Measurements from ENCODE around the gene CREG1.

CREG1 gene

DNA sequence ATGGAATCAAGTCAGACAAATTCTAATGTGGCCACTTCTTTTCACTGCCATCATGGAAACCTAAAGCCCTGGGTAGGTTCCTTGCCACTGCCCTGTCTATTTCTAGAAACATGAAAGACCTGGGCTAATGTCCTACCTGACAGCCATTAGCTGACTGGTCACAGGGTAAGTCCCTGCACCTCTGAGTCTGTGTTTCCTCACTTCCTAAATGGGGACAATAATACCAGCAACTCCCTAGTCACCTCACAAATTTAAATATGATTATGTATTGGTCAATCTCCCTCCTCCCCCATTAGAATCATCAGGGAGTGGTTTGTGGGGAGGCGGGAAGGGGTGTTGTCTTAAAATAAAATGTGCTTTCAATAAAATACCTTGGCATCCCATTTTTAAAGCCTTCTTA, 2.2 kb downstream of the CREG1 start:
- no peak for DNase-seq
- Histone ChIP-seq H3K4ac (ENCODE audit: low read depth, low read length) (no peak overlapping the region), H3K4me3 (ENCODE audit: low read depth, low read length) (no peak overlapping the region), H2BK5ac (ENCODE audit: low read depth, low read length, poor library complexity) (no peak overlapping the region), H4K12ac (ENCODE audit: low read depth, low read length) (no peak overlapping the region), H3K4me1 (ENCODE audit: control insufficient read depth in 1 of 2, insufficient read depth in 2 of 2, low read length in 2 of 2) (peaks cover 7 to 29% of the 10 kb centered on the region in 2 experiments), H2BK120ac (ENCODE audit: insufficient read depth, low read length, poor library complexity) (no peak overlapping the region), H3K9me3 (ENCODE audit: insufficient read depth, low read depth, low read length) (no peaks in the 10 kb centered on the region), H2AK5ac (ENCODE audit: low read length) (no peak overlapping the region), H2BK12ac (ENCODE audit: low read length) (no peak overlapping the region), H4K8ac (ENCODE audit: low read depth, low read length) (no peak overlapping the region), H3K27ac (ENCODE audit: low read depth, low read length) (no peak overlapping the region), H3K27me3 (ENCODE audit: insufficient read depth, low read length) (no peaks in the 10 kb centered on the region), H3K79me2 (ENCODE audit: control insufficient read depth, insufficient read depth, low read length, poor library complexity) (peaks cover 3% of the 10 kb centered on the region), H3K14ac (ENCODE audit: low read length) (no peak overlapping the region), H3K79me1 (ENCODE audit: low read length) (peaks cover 6% of the 10 kb centered on the region), H3K36me3 (ENCODE audit: control insufficient read depth in 1 of 2, insufficient read depth in 2 of 2, low read length in 2 of 2) (peaks cover 0 to 2% of the 10 kb centered on the region in 2 experiments), H2AFZ (ENCODE audit: insufficient read depth, low read length, poor library complexity) (no peak overlapping the region), H3K23ac (ENCODE audit: low read length) (no peak overlapping the region), H3K4me2 (ENCODE audit: low read length) (no peak overlapping the region), H4K91ac (ENCODE audit: low read depth, low read length) (no peak overlapping the region), H3K9ac (ENCODE audit: low read length) (no peak overlapping the region), H3K18ac (ENCODE audit: low read length) (no peak overlapping the region)
- no CpG with 5 or more reads among the region's 1 CpG for WGBS (ENCODE audit: extremely low coverage, insufficient coverage, insufficient read length)

DNA sequence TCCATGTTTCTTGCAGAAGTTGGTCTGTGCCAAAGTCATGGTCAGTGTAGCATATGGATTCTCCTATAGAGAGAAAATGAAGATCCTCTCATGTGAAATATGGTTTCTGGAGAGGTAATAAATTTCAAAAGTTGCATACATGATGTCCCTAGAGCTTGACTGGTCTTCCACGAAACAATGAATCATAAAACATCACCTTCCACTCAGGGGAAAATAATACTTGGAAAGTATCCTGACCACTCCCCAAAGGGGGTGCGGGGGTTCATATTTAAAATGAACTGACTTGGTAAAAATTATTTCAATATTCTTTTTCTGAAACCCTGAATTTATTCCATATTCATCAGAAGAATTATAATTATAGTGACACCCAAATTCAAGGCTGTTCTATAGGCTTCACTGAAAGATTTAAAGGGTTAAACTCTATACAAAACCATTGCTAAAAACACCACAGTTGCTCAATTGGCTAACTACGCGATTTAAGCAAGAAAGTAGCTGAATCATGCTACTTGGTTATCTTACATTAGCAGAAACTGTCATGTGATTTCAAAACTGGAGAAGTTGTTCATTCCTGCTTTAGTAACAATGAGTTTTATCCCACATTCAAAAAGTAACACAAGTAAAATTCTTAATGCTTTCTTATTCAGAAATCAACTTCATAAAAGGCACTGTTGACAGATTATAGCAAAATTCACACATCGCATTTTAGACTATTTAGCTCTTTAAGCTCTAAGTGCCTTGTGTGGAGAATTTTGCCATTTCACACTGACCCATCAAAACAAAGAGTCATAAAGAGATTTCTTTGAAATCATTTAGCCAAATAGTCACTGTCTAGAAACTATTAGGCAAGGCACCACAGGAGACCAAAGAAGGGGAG, 5.3 kb downstream of the CREG1 start:
- Histone ChIP-seq H2AFZ (ENCODE audit: insufficient read depth, low read length, poor library complexity) (no peak overlapping the region), H3K4ac (ENCODE audit: low read depth, low read length) (no peak overlapping the region), H3K23ac (ENCODE audit: low read length) (no peak overlapping the region), H3K36me3 (ENCODE audit: control insufficient read depth in 1 of 2, insufficient read depth in 2 of 2, low read length in 2 of 2) (peaks cover 4 to 15% of the 10 kb centered on the region in 2 experiments), H2BK12ac (ENCODE audit: low read length) (no peak overlapping the region), H4K91ac (ENCODE audit: low read depth, low read length) (no peak overlapping the region), H3K14ac (ENCODE audit: low read length) (no peak overlapping the region), H2BK120ac (ENCODE audit: insufficient read depth, low read length, poor library complexity) (no peak overlapping the region), H3K27ac (ENCODE audit: low read depth, low read length) (no peak overlapping the region), H3K79me1 (ENCODE audit: low read length) (peaks cover 1% of the 10 kb centered on the region), H4K8ac (ENCODE audit: low read depth, low read length) (no peak overlapping the region), H2AK5ac (ENCODE audit: low read length) (no peak overlapping the region), H3K4me1 (ENCODE audit: control insufficient read depth in 1 of 2, insufficient read depth in 2 of 2, low read length in 2 of 2) (peaks cover 9 to 24% of the 10 kb centered on the region in 2 experiments), H4K12ac (ENCODE audit: low read depth, low read length) (no peak overlapping the region), H3K4me3 (ENCODE audit: low read depth, low read length) (no peak overlapping the region), H3K18ac (ENCODE audit: low read length) (no peak overlapping the region), H3K4me2 (ENCODE audit: low read length) (no peak overlapping the region), H3K9ac (ENCODE audit: low read length) (no peak overlapping the region), H3K9me3 (ENCODE audit: insufficient read depth, low read depth, low read length) (no peaks in the 10 kb centered on the region), H2BK5ac (ENCODE audit: low read depth, low read length, poor library complexity) (no peak overlapping the region), H3K79me2 (ENCODE audit: control insufficient read depth, insufficient read depth, low read length, poor library complexity) (peaks cover 4% of the 10 kb centered on the region), H3K27me3 (ENCODE audit: insufficient read depth, low read length) (no peaks in the 10 kb centered on the region)
- DNase-seq = peak in 1 of 2 donors; percentile 49
- WGBS (ENCODE audit: extremely low coverage, insufficient coverage, insufficient read length) = no CpG with 5 or more reads among the region's 5 CpGs

DNA sequence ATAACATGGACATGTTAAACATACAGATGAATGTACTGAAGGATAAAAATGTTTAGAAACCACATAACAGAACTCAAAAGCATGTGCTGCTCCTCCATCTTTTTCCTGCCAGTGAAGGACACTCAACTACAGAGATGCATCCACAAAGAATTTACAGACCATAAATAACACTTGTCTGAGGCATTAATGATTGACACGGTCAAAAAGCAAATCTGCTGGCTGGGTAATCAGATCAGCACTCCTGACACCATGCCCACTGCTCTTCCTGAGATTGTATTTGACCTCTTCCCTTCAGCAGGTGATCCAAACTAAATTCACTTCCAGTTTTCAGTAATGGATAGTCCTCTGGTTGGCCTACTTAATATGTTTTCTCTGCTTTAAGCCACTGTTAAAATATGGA, 6.6 kb downstream of the CREG1 start:
- no peaks in the 10 kb centered on the region for H3K9me3 ChIP-seq (ENCODE audit: insufficient read depth, low read depth, low read length)
- H3K4ac ChIP-seq (ENCODE audit: low read depth, low read length) = no peak overlapping the region
- H3K4me1 ChIP-seq (ENCODE audit: control insufficient read depth in 1 of 2, insufficient read depth in 2 of 2, low read length in 2 of 2) = peaks cover 4 to 15% of the 10 kb centered on the region in 2 experiments
- no peaks in the 10 kb centered on the region for H3K79me1 ChIP-seq (ENCODE audit: low read length)
- H3K18ac ChIP-seq (ENCODE audit: low read length) = no peak overlapping the region
- no peak overlapping the region for H4K8ac ChIP-seq (ENCODE audit: low read depth, low read length)
- no peak overlapping the region for H3K14ac ChIP-seq (ENCODE audit: low read length)
- H4K12ac ChIP-seq (ENCODE audit: low read depth, low read length) = no peak overlapping the region
- no peak overlapping the region for H3K9ac ChIP-seq (ENCODE audit: low read length)
- H2BK5ac ChIP-seq (ENCODE audit: low read depth, low read length, poor library complexity) = no peak overlapping the region
- H2BK12ac ChIP-seq (ENCODE audit: low read length) = no peak overlapping the region
- H3K4me2 ChIP-seq (ENCODE audit: low read length) = no peak overlapping the region
- H3K79me2 ChIP-seq (ENCODE audit: control insufficient read depth, insufficient read depth, low read length, poor library complexity) = peaks cover 2% of the 10 kb centered on the region
- no CpG with 5 or more reads among the region's 1 CpG for WGBS (ENCODE audit: extremely low coverage, insufficient coverage, insufficient read length)
- no peak overlapping the region for H2AFZ ChIP-seq (ENCODE audit: insufficient read depth, low read length, poor library complexity)
- H4K91ac ChIP-seq (ENCODE audit: low read depth, low read length) = no peak overlapping the region
- peaks cover 4 to 15% of the 10 kb centered on the region in 2 experiments for H3K36me3 ChIP-seq (ENCODE audit: control insufficient read depth in 1 of 2, insufficient read depth in 2 of 2, low read length in 2 of 2)
- no peak overlapping the region for H2BK120ac ChIP-seq (ENCODE audit: insufficient read depth, low read length, poor library complexity)
- no peak overlapping the region for H3K4me3 ChIP-seq (ENCODE audit: low read depth, low read length)
- H3K27me3 ChIP-seq (ENCODE audit: insufficient read depth, low read length) = no peaks in the 10 kb centered on the region
- H3K23ac ChIP-seq (ENCODE audit: low read length) = no peak overlapping the region
- H3K27ac ChIP-seq (ENCODE audit: low read depth, low read length) = no peak overlapping the region
- DNase-seq = no peak
- no peak overlapping the region for H2AK5ac ChIP-seq (ENCODE audit: low read length)

DNA sequence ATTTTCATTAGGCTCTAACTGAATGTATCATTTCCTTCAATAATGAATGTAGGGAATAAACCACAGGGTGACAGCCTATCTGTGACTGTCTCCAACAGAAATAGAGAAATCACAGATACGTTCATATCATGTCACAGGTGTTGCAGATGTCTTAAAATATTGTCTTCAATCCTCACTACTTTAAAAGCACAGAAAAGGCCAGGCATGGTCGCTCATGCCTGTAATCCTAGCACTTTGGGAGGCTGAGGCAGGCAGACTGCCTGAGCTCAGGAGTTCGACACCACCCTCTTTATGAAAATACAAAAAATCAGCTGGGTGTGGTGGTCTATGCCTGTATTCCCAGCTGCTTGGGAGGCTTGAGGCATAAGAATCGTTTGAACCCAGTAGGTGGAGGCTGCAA, 8.2 kb downstream of the CREG1 start:
- no peaks in the 10 kb centered on the region for H3K9me3 ChIP-seq (ENCODE audit: insufficient read depth, low read depth, low read length)
- H3K79me1 ChIP-seq (ENCODE audit: low read length) = no peaks in the 10 kb centered on the region
- no peak overlapping the region for H3K23ac ChIP-seq (ENCODE audit: low read length)
- no CpG with 5 or more reads among the region's 4 CpGs for WGBS (ENCODE audit: extremely low coverage, insufficient coverage, insufficient read length)
- no peak overlapping the region for H4K12ac ChIP-seq (ENCODE audit: low read depth, low read length)
- no peak overlapping the region for H4K8ac ChIP-seq (ENCODE audit: low read depth, low read length)
- H3K4me3 ChIP-seq (ENCODE audit: low read depth, low read length) = no peak overlapping the region
- H2BK5ac ChIP-seq (ENCODE audit: low read depth, low read length, poor library complexity) = no peak overlapping the region
- H3K4ac ChIP-seq (ENCODE audit: low read depth, low read length) = no peak overlapping the region
- H2BK12ac ChIP-seq (ENCODE audit: low read length) = no peak overlapping the region
- H4K91ac ChIP-seq (ENCODE audit: low read depth, low read length) = no peak overlapping the region
- DNase-seq = no peak
- no peak overlapping the region for H3K18ac ChIP-seq (ENCODE audit: low read length)
- peaks cover 4 to 16% of the 10 kb centered on the region in 2 experiments for H3K36me3 ChIP-seq (ENCODE audit: control insufficient read depth in 1 of 2, insufficient read depth in 2 of 2, low read length in 2 of 2)
- H3K9ac ChIP-seq (ENCODE audit: low read length) = no peak overlapping the region
- peaks cover 4 to 6% of the 10 kb centered on the region in 2 experiments for H3K4me1 ChIP-seq (ENCODE audit: control insufficient read depth in 1 of 2, insufficient read depth in 2 of 2, low read length in 2 of 2)
- no peak overlapping the region for H3K14ac ChIP-seq (ENCODE audit: low read length)
- peaks cover 2% of the 10 kb centered on the region for H3K79me2 ChIP-seq (ENCODE audit: control insufficient read depth, insufficient read depth, low read length, poor library complexity)
- no peaks in the 10 kb centered on the region for H3K27me3 ChIP-seq (ENCODE audit: insufficient read depth, low read length)
- no peak overlapping the region for H3K4me2 ChIP-seq (ENCODE audit: low read length)
- H3K27ac ChIP-seq (ENCODE audit: low read depth, low read length) = no peak overlapping the region
- H2BK120ac ChIP-seq (ENCODE audit: insufficient read depth, low read length, poor library complexity) = no peak overlapping the region
- no peak overlapping the region for H2AK5ac ChIP-seq (ENCODE audit: low read length)
- no peak overlapping the region for H2AFZ ChIP-seq (ENCODE audit: insufficient read depth, low read length, poor library complexity)

Measured in trophoblast cell (in vitro differentiated cells and primary cell).